HL-60 (cell line): ENCODE measurements around the gene DCDC2C.

Source experiments
- POLR2AphosphoS5 ChIP-seq: IDR thresholded peaks from 2 replicates; pipeline ENCODE4 v1.6.1; 2012; ENCODE audit warnings: low read depth
- TF ChIP-seq, protein P1 (sequence below): IDR thresholded peaks from one replicate; pipeline ENCODE4 v1.5.1; 2011; ENCODE audit warnings: low read length, control low read depth, inconsistent platforms; ENCODE audit not compliant: insufficient read depth

DNA sequence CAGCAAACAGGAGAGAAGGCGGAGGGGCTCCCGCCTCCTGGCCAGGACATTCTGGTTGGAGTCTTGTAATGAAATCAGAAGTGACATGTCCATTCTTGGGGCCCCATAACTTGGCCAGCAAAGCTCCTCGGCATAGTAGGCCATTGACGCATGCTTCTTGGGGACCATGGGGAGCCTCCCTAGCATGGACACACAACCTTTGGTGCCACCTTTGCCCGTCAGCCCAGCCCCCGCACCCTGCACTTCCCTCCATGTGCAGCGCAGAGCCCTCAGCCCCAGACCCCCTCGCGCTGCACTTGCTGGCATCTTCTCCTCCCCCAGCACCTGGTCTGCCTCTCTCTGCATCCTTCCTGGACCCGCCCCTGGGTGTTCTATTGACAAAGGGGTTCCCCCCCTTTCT is 23.1 kb downstream of the DCDC2C start:
- TF ChIP-seq, protein P1, sequence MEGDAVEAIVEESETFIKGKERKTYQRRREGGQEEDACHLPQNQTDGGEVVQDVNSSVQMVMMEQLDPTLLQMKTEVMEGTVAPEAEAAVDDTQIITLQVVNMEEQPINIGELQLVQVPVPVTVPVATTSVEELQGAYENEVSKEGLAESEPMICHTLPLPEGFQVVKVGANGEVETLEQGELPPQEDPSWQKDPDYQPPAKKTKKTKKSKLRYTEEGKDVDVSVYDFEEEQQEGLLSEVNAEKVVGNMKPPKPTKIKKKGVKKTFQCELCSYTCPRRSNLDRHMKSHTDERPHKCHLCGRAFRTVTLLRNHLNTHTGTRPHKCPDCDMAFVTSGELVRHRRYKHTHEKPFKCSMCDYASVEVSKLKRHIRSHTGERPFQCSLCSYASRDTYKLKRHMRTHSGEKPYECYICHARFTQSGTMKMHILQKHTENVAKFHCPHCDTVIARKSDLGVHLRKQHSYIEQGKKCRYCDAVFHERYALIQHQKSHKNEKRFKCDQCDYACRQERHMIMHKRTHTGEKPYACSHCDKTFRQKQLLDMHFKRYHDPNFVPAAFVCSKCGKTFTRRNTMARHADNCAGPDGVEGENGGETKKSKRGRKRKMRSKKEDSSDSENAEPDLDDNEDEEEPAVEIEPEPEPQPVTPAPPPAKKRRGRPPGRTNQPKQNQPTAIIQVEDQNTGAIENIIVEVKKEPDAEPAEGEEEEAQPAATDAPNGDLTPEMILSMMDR = no peak
- TF ChIP-seq POLR2AphosphoS5 = no peak
